A549 (cell line): Measurements from ENCODE around the gene ESR2. TPM values are rescaled to one million over a fixed set of nuclear protein-coding genes. Genes with fewer than 3 reads are reported as not detected.
A peak's percentile ranks its signal among the peaks of the same experiment; 100 is the strongest.

Experiments
- ATAC-seq, 2 experiments: fragments of 200-7000 bp in 1 of 2; fragments of >200 bp in 1 of 2; cut with Nextera tagmentation in 1 of 2; cut with Tn5 transposase in 1 of 2; 3 replicates each; pipeline versions ENCODE4 v1.8.0 to v1.9.1; 2018 to 2020; ENCODE audit warnings: mild to moderate bottlenecking in 1 of 2, moderate library complexity in 1 of 2
- CTCF ChIA-PET: fragments of 300-600 bp; sonication (Branson Sonifier 250); formaldehyde crosslinking; extraction: SDS; loops from one replicate; lab custom pipeline; 2021; ENCODE audit warnings: antibody characterized with exemption, inconsistent platforms; lab: Yijun Ruan, JAX
- POLR2A ChIA-PET: fragments of 350-600 bp; formaldehyde crosslinking; extraction: SDS; loops from one replicate; lab custom pipeline; 2021; ENCODE audit warnings: antibody characterized with exemption, inconsistent platforms; lab: Yijun Ruan, JAX
- DNase-seq, 2 experiments: peaks; one replicate each; pipeline versions ENCODE4 v3.0.0 to v3.0.0-alpha.2; 2011 to 2016; ENCODE audit warnings: low read depth in 1 of 2, low spot score in 1 of 2
- FAIRE-seq: peaks from 2 replicates; lab custom pipeline; 2011; peaks lifted over from hg19 to GRCh38; lab: Jason Lieb, UNC
- H3K27ac ChIP-seq, 2 experiments: fragments of >200 bp; sonication (Bioruptor Twin); formaldehyde crosslinking; 3 replicates each; pipeline ENCODE4 v1.5.1; 2016 to 2017
- H3K4me1 ChIP-seq: fragments of >200 bp; sonication (Bioruptor Twin); formaldehyde crosslinking; 3 replicates; pipeline ENCODE4 v1.6.1; 2016
- H3K4me2 ChIP-seq: fragments of >200 bp; sonication (Bioruptor Twin); formaldehyde crosslinking; 3 replicates; pipeline ENCODE4 v1.6.1; 2016
- H3K4me3 ChIP-seq: fragments of >200 bp; sonication (Bioruptor Twin); formaldehyde crosslinking; 3 replicates; pipeline ENCODE4 v1.5.1; 2016
- H3K9me3 ChIP-seq: fragments of >200 bp; sonication (Bioruptor Twin); formaldehyde crosslinking; 3 replicates; pipeline ENCODE4 v1.6.1; 2016
- BHLHE40 ChIP-seq: IDR thresholded peaks from 2 replicates; pipeline ENCODE4 v1.6.1; 2012; ENCODE audit warnings: low read depth, low read length, inconsistent platforms
- CHD2 ChIP-seq: fragments of 150-350 bp; IDR thresholded peaks from 2 replicates; pipeline ENCODE4 v1.6.1; 2014; ENCODE audit warnings: low read length; ENCODE audit not compliant: partially characterized antibody
- EHMT2 ChIP-seq: fragments of 200-600 bp; sonication (generic); IDR thresholded peaks from 2 replicates; pipeline ENCODE4 v1.6.1; 2016; ENCODE audit warnings: antibody characterized with exemption, low read depth, mild to moderate bottlenecking, moderate library complexity
- FOSL2 ChIP-seq, 2 experiments: fragments of 450-650 bp in 1 of 2; fragments of >200 bp in 1 of 2; sonication (Bioruptor Twin) in 1 of 2; formaldehyde crosslinking; IDR thresholded peaks; 2 replicates each; pipeline versions ENCODE4 v1.5.0 to v1.6.1; 2016 to 2020; ENCODE audit warnings: mild to moderate bottlenecking in 1 of 2, moderate library complexity in 1 of 2
- FOXS1 ChIP-seq: fragments of 250-450 bp; sonication (Bioruptor Pico); IDR thresholded peaks from 2 replicates; pipeline ENCODE4 v1.5.0; 2020; ENCODE audit warnings: mild to moderate bottlenecking, moderate library complexity
- HMGXB4 ChIP-seq: fragments of 250-450 bp; sonication (Bioruptor Pico); IDR thresholded peaks from 2 replicates; pipeline ENCODE4 v1.5.0; 2021; ENCODE audit warnings: mild to moderate bottlenecking, moderate library complexity, borderline replicate concordance
- HOXA7 ChIP-seq: fragments of 250-450 bp; sonication (Bioruptor Pico); IDR thresholded peaks from 2 replicates; pipeline ENCODE4 v1.5.0; 2020; ENCODE audit warnings: mild to moderate bottlenecking, moderate library complexity
- HOXB5 ChIP-seq: fragments of 250-450 bp; sonication (Bioruptor Pico); IDR thresholded peaks from 2 replicates; pipeline ENCODE4 v1.5.0; 2020; ENCODE audit warnings: mild to moderate bottlenecking, moderate library complexity
- JUN ChIP-seq, 2 experiments: fragments of >200 bp; sonication (Bioruptor Twin); formaldehyde crosslinking; IDR thresholded peaks; 2 replicates in 1 of 2; 3 replicates in 1 of 2; pipeline ENCODE4 v1.6.1; 2016 to 2017
- JUNB ChIP-seq: fragments of >200 bp; sonication (Bioruptor Twin); formaldehyde crosslinking; IDR thresholded peaks from 2 replicates; pipeline ENCODE4 v1.6.1; 2016
- KDM1A ChIP-seq: fragments of 200-600 bp; sonication (generic); IDR thresholded peaks from 2 replicates; pipeline ENCODE4 v1.6.1; 2016; ENCODE audit warnings: low read depth, mild to moderate bottlenecking
- MAFK ChIP-seq: fragments of 450-650 bp; IDR thresholded peaks from 2 replicates; pipeline ENCODE4 v1.6.1; 2014; ENCODE audit not compliant: partially characterized antibody
- NFE2L2 ChIP-seq: fragments of 150-350 bp; conservative IDR thresholded peaks from 2 replicates; pipeline ENCODE4 v1.6.1; 2014; ENCODE audit warnings: low read length
- NR3C1 ChIP-seq: fragments of >200 bp; sonication (Bioruptor Twin); formaldehyde crosslinking; IDR thresholded peaks from 3 replicates; pipeline ENCODE4 v1.6.1; 2017
- POLR2AphosphoS2 ChIP-seq: conservative IDR thresholded peaks from 2 replicates; pipeline ENCODE4 v1.6.1; 2012; ENCODE audit warnings: low read length, improper control_type of control experiment, inconsistent platforms
- RFX5 ChIP-seq: fragments of 450-650 bp; IDR thresholded peaks from 2 replicates; pipeline ENCODE4 v1.7.1; 2014; ENCODE audit warnings: antibody characterized with exemption, mild to moderate bottlenecking, moderate library complexity
- TFCP2L1 ChIP-seq: fragments of 250-450 bp; sonication (Bioruptor Pico); IDR thresholded peaks from 2 replicates; pipeline ENCODE4 v1.5.0; 2021; ENCODE audit warnings: mild to moderate bottlenecking
- TP53 ChIP-seq: fragments of 250-450 bp; sonication (Bioruptor Pico); IDR thresholded peaks from 2 replicates; pipeline ENCODE4 v1.5.0; 2021; ENCODE audit warnings: mild to moderate bottlenecking, moderate library complexity
- ZNF302 ChIP-seq: fragments of 250-450 bp; sonication (Bioruptor Pico); IDR thresholded peaks from 2 replicates; pipeline ENCODE4 v1.9.0; 2021; ENCODE audit warnings: inconsistent platforms, mild to moderate bottlenecking, moderate library complexity
- ZSCAN20 ChIP-seq: fragments of 250-450 bp; sonication (Bioruptor Pico); IDR thresholded peaks from 2 replicates; pipeline ENCODE4 v1.8.0; 2022; ENCODE audit warnings: mild to moderate bottlenecking, moderate library complexity
- WGBS: methylation state at CpG from one replicate; pipeline ENCODE4 v1.1.6; 2017; ENCODE audit errors: missing lambda C conversion rate; 5-methylcytosine and 5-hydroxymethylcytosine counted together
- polyA plus RNA-seq, 4 experiments: library from polyadenylated mRNA; depleted of rRNA in 3 of 4; stranded (reverse); fragments of >200 nt; fragmentation: RNase III in 1 of 4; extraction: RNeasy Plus Mini Kit Qiagen cat#74134 plus additional on column Dnase treatment in 1 of 4; gene quantifications; 2 replicates in 3 of 4; 3 replicates in 1 of 4; pipeline ENCODE4 v1.2.3, GENCODE V29; 2011 to 2017
- TF ChIP-seq, protein P1 (sequence below): fragments of 150-350 bp; IDR thresholded peaks from 2 replicates; pipeline ENCODE4 v1.6.1; 2014; ENCODE audit warnings: low read depth, mild to moderate bottlenecking, low read length
- TF ChIP-seq, protein P2 (sequence below): fragments of >200 bp; sonication (Bioruptor Twin); formaldehyde crosslinking; IDR thresholded peaks from 2 replicates; pipeline ENCODE4 v1.6.1; 2016
- TF ChIP-seq, protein P3 (sequence below): fragments of 250-450 bp; sonication (Bioruptor Pico); IDR thresholded peaks from 2 replicates; pipeline ENCODE4 v1.5.0; 2020; ENCODE audit warnings: low read depth, mild to moderate bottlenecking, moderate library complexity

ESR2 gene
- polyA plus RNA-seq, 2 of the 4 experiments (the other 2 are of a cell fraction): 0.05 to 0.06 TPM

- Histone ChIP-seq H3K4me2 (no peak overlapping the region), H3K27ac (peak overlapping the region in 1 of 2 experiments; percentile 59; a peak in 1 of 6 replicates), H3K4me1 (peaks cover 24% of the 10 kb centered on the region), H3K9me3 (no peaks in the 10 kb centered on the region), H3K4me3 (no peak overlapping the region)
- TF ChIP-seq CHD2: no peak
- TF ChIP-seq FOXS1 (CRISPR knock-in tag): no peak
- FAIRE-seq (no peak), DNase-seq (no peak), ATAC-seq (no peak)
- 73% methylated on average over 2 of the region's 2 CpGs for WGBS
- ChIA-PET CTCF (interaction anchor here (1.1 to 1.3 kb wide), 3 partner anchors 9 to 109 kb away, joined by 3 to 4 read pairs (median 3); no protein-coding TSS in a partner anchor), POLR2A (no interaction called here)
These were observed 99.0 kb downstream of the ESR2 start for GRCh38 chr14:64195199-64195598.

DNA sequence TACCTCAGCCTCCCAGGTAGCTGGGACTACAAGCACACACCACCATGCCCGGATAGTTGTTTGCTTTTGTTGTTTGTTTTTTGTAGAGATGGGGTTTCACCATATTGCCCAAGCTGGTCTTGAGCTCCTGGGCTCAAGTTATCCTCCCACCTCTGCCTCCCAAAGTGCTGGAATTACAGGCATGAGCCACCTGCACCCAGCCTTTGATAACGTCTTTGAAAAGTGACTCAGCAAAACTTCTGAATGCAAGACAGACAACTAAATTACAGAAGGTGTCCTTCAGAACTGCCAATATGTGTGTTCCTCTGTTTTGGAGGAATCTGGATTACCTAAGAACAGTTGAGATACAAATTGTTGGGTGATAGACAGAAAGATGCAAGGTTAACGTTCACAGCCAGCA, 99.8 kb downstream of the ESR2 start:
- H3K27ac ChIP-seq: peak overlapping the region; percentile 35 to 59; a peak in 5 of 6 replicates
- POLR2A ChIA-PET: interaction anchor here (0.6 kb wide), 1 partner anchor 71 kb away, joined by 4 read pairs; no protein-coding TSS in a partner anchor
- no peak overlapping the region for H3K4me3 ChIP-seq
- peak; percentile 75 for TF ChIP-seq MAFK
- TF ChIP-seq, protein P1, sequence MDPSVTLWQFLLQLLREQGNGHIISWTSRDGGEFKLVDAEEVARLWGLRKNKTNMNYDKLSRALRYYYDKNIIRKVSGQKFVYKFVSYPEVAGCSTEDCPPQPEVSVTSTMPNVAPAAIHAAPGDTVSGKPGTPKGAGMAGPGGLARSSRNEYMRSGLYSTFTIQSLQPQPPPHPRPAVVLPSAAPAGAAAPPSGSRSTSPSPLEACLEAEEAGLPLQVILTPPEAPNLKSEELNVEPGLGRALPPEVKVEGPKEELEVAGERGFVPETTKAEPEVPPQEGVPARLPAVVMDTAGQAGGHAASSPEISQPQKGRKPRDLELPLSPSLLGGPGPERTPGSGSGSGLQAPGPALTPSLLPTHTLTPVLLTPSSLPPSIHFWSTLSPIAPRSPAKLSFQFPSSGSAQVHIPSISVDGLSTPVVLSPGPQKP: no peak
- no peak for TF ChIP-seq POLR2AphosphoS2
- no peak for TF ChIP-seq RFX5
- TF ChIP-seq NR3C1: no peak
- TF ChIP-seq NFE2L2: peak; percentile 45
- TF ChIP-seq CHD2: no peak
- no peaks in the 10 kb centered on the region for H3K9me3 ChIP-seq
- H3K4me1 ChIP-seq: peaks cover 24% of the 10 kb centered on the region
- ATAC-seq (no peak), DNase-seq (peak in 1 of 2 experiments; percentile 19), FAIRE-seq (no peak)
- 37% methylated on average over 3 of the region's 3 CpGs for WGBS
- peak overlapping the region; percentile 26; the same call in 2 of the 3 replicates for H3K4me2 ChIP-seq
- CTCF ChIA-PET: interaction anchor here (1.2 kb wide), 1 partner anchor 14 kb away, joined by 3 read pairs; no protein-coding TSS in a partner anchor

- peak overlapping the region; percentile 26; the same call in 1 of the 3 replicates for H3K4me2 ChIP-seq
- POLR2A ChIA-PET: interaction anchor here (0.6 kb wide), 1 partner anchor 71 kb away, joined by 4 read pairs; no protein-coding TSS in a partner anchor
- peak in 1 of 2 experiments; percentile 43; a peak in 1 of 6 replicates for ATAC-seq
- no peak for TF ChIP-seq EHMT2
- TF ChIP-seq, protein P2, sequence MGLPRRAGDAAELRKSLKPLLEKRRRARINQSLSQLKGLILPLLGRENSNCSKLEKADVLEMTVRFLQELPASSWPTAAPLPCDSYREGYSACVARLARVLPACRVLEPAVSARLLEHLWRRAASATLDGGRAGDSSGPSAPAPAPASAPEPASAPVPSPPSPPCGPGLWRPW: no peak
- TF ChIP-seq CHD2: no peak
- TF ChIP-seq HOXA7 (CRISPR knock-in tag): no peak
- no peak for TF ChIP-seq FOSL2 (IDR thresholded peaks at IDR 0.05)
- no peak for TF ChIP-seq FOSL2 (CRISPR knock-in tag; IDR thresholded peaks at IDR 0.05)
- TF ChIP-seq, protein P3, sequence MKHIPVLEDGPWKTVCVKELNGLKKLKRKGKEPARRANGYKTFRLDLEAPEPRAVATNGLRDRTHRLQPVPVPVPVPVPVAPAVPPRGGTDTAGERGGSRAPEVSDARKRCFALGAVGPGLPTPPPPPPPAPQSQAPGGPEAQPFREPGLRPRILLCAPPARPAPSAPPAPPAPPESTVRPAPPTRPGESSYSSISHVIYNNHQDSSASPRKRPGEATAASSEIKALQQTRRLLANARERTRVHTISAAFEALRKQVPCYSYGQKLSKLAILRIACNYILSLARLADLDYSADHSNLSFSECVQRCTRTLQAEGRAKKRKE (CRISPR knock-in tag): no peak
- no peak for TF ChIP-seq MAFK
- TF ChIP-seq JUNB: no peak
- TF ChIP-seq TP53 (CRISPR knock-in tag): no peak
- no peak overlapping the region for H3K4me3 ChIP-seq
- peak in 1 of 2 experiments; percentile 24 for DNase-seq
- 59% methylated on average over 2 of the region's 2 CpGs for WGBS
- peak overlapping the region; percentile 35 to 59; a peak in 3 of 6 replicates for H3K27ac ChIP-seq
- no peak for FAIRE-seq
- CTCF ChIA-PET: no interaction called here
- no peaks in the 10 kb centered on the region for H3K9me3 ChIP-seq
- peaks cover 24% of the 10 kb centered on the region for H3K4me1 ChIP-seq
These were observed 100.3 kb downstream of the ESR2 start for GRCh38 chr14:64193821-64194220.

GRCh38 chr14:64191756-64192155, 102.4 kb downstream of the ESR2 start:
- H3K4me2 ChIP-seq: no peak overlapping the region
- FAIRE-seq (no peak), ATAC-seq (peak; percentile 66 to 71; a peak in 5 of 6 replicates), DNase-seq (peak in 1 of 2 experiments; percentile 70)
- WGBS: 32% methylated on average over 2 of the region's 2 CpGs
- ChIA-PET CTCF (interaction anchor here (1.0 to 1.5 kb wide), 3 partner anchors 11 to 113 kb away, joined by 3 to 4 read pairs (median 3); no protein-coding TSS in a partner anchor), POLR2A (no interaction called here)
- TF ChIP-seq TFCP2L1 (CRISPR knock-in tag) (no peak), HOXB5 (no peak), MAFK (peak; percentile 48), FOSL2 (IDR thresholded peaks at IDR 0.05) (no peak), FOSL2 (CRISPR knock-in tag; IDR thresholded peaks at IDR 0.05) (peak; percentile 60; the same call in 1 of the 2 replicates), BHLHE40 (no peak), RFX5 (no peak), NR3C1 (no peak), HMGXB4 (CRISPR knock-in tag) (no peak), KDM1A (peak; percentile 61; the same call in 1 of the 2 replicates), CHD2 (no peak), JUN (IDR thresholded peaks at IDR 0.05) (no peak), ZSCAN20 (CRISPR knock-in tag) (no peak), NFE2L2 (0 out of 2 replicates have a peak, but pooled peaks have one; percentile 2), ZNF302 (CRISPR knock-in tag) (no peak), JUNB (0 out of 2 replicates have a peak, but pooled peaks have one; percentile 24)
- H3K4me1 ChIP-seq: peaks cover 24% of the 10 kb centered on the region
- H3K9me3 ChIP-seq: no peaks in the 10 kb centered on the region
- H3K4me3 ChIP-seq: no peak overlapping the region
- peak overlapping the region in 1 of 2 experiments; percentile 13; a peak in 2 of 6 replicates for H3K27ac ChIP-seq
